PC-9 (cell line): ENCODE results near the gene RBMS1. TPM values are rescaled to one million over a fixed set of nuclear protein-coding genes. Genes with fewer than 3 reads are reported as not detected.

Experiments used
- BruUV-seq: library from RNA; stranded (reverse); fragments of 400-500 nt; replicated peaks from 2 replicates; lab custom pipeline; 2021; lab: Mats Ljungman, UMichigan
- CTCF ChIA-PET: fragments of 300-600 bp; sonication (Branson Sonifier 250); formaldehyde crosslinking; loops from one replicate; lab custom pipeline; 2022; ENCODE audit warnings: antibody characterized with exemption; lab: Charles Lee
- POLR2A ChIA-PET: fragments of 300-600 bp; sonication (Branson Sonifier 250); formaldehyde crosslinking; loops from one replicate; lab custom pipeline; 2022; ENCODE audit warnings: antibody characterized with exemption; ENCODE audit not compliant: unreplicated experiment; lab: Charles Lee
- DNase-seq, 2 experiments: peaks; one replicate each; pipeline versions ENCODE4 v3.0.0 to v3.0.0-alpha.2; 2015 to 2022; ENCODE audit warnings: mixed read lengths in 1 of 2
- H2AFZ ChIP-seq: fragments of 200-600 bp; sonication (generic); 2 replicates; pipeline ENCODE4 v1.8.1; 2017; ENCODE audit warnings: antibody characterized with exemption
- H3F3A ChIP-seq: fragments of 200-600 bp; sonication (generic); 2 replicates; pipeline ENCODE4 v1.8.1; 2017; ENCODE audit warnings: antibody characterized with exemption, mild to moderate bottlenecking, low read depth; ENCODE audit not compliant: insufficient read depth
- H3K27ac ChIP-seq: fragments of 200-600 bp; sonication (generic); 2 replicates; pipeline ENCODE4 v1.6.1; 2016; ENCODE audit warnings: mixed run types
- H3K27me3 ChIP-seq: fragments of 200-600 bp; sonication (generic); 2 replicates; pipeline ENCODE4 v1.6.1; 2016; ENCODE audit warnings: low read depth, mixed run types; ENCODE audit not compliant: insufficient read depth
- H3K36me3 ChIP-seq: fragments of 200-600 bp; sonication (generic); 2 replicates; pipeline ENCODE4 v1.6.1; 2016; ENCODE audit warnings: low read depth, mixed run types
- H3K4me1 ChIP-seq: fragments of 200-600 bp; sonication (generic); replicated peaks from 2 replicates; pipeline ENCODE4 v1.6.1; 2016; ENCODE audit warnings: mixed run types; ENCODE audit not compliant: insufficient read depth
- H3K4me2 ChIP-seq: fragments of 200-600 bp; sonication (generic); 2 replicates; pipeline ENCODE4 v1.6.1; 2017; ENCODE audit warnings: mixed run types
- H3K4me3 ChIP-seq: fragments of 200-600 bp; sonication (generic); 2 replicates; pipeline ENCODE4 v1.6.1; 2016; ENCODE audit warnings: mixed run types
- H3K79me2 ChIP-seq: fragments of 200-600 bp; sonication (generic); 2 replicates; pipeline ENCODE4 v1.6.1; 2017; ENCODE audit warnings: low read depth, mixed run types
- H3K9me2 ChIP-seq: fragments of 200-600 bp; sonication (generic); 2 replicates; pipeline ENCODE4 v1.8.1; 2017; ENCODE audit warnings: mild to moderate bottlenecking; ENCODE audit not compliant: insufficient read depth
- H3K9me3 ChIP-seq: fragments of 200-600 bp; sonication (generic); 2 replicates; pipeline ENCODE4 v1.8.1; 2016; ENCODE audit warnings: low read depth; ENCODE audit not compliant: insufficient read depth
- H4K20me1 ChIP-seq: fragments of 200-600 bp; sonication (generic); 2 replicates; pipeline ENCODE4 v1.8.1; 2017; ENCODE audit not compliant: insufficient read depth
- EZH2 ChIP-seq: fragments of 200-600 bp; sonication (generic); IDR thresholded peaks from 2 replicates; pipeline ENCODE4 v1.8.0; 2017; ENCODE audit warnings: antibody characterized with exemption, low read depth
- intact Hi-C: fragments of 100-400 bp; cut with micrococcal nuclease; formaldehyde crosslinking; loops from one replicate; pipeline ENCODE4 v1.10.0; 2022; ENCODE audit not compliant: unreplicated experiment
- total RNA-seq: library from RNA; stranded (reverse); gene quantifications from 2 replicates; pipeline ENCODE4 v1.2.3, GENCODE V29; 2021
- TF ChIP-seq, protein P1 (sequence below): fragments of 200-600 bp; sonication (generic); conservative IDR thresholded peaks from 2 replicates; pipeline ENCODE4 v1.6.1; 2017; ENCODE audit warnings: mixed run types, antibody characterized with exemption, mild to moderate bottlenecking, moderate library complexity

Gene RBMS1
- total RNA-seq, 1 experiment from 2014 or later = 65.1 TPM

DNA sequence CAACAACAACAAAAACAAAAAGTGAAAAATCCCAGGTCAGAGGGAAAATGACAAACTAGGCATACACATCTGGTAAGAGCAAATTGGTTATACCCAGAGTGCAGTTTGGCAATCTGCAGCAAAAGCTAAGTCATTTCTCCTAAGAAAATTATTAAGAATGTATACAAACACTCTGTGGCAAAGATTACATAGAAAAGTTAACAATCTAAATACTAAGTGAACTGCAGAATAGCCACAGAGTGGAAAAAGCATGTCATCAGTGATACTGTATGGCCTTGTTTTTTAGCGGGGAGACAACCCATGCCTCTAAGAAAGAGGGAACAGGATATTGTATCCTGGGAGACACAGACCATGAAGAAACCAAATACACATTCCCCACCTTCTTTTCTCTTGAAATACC is 157.5 kb downstream of the RBMS1 start:
- DNase-seq = no peak
- POLR2A ChIA-PET = no interaction called here
- Histone ChIP-seq H3K4me1 (peaks cover 33% of the 10 kb centered on the region), H3K9me2 (no peaks in the 10 kb centered on the region), H3K9me3 (no peaks in the 10 kb centered on the region), H3K27me3 (no peaks in the 10 kb centered on the region), H4K20me1 (no peaks in the 10 kb centered on the region), H3K79me2 (peaks cover 76% of the 10 kb centered on the region), H2AFZ (no peak overlapping the region), H3K27ac (no peak overlapping the region), H3K4me2 (no peak overlapping the region), H3K36me3 (no peaks in the 10 kb centered on the region), H3F3A (no peaks in the 10 kb centered on the region), H3K4me3 (no peak overlapping the region)
- CTCF ChIA-PET = no interaction called here
- TF ChIP-seq, protein P1, sequence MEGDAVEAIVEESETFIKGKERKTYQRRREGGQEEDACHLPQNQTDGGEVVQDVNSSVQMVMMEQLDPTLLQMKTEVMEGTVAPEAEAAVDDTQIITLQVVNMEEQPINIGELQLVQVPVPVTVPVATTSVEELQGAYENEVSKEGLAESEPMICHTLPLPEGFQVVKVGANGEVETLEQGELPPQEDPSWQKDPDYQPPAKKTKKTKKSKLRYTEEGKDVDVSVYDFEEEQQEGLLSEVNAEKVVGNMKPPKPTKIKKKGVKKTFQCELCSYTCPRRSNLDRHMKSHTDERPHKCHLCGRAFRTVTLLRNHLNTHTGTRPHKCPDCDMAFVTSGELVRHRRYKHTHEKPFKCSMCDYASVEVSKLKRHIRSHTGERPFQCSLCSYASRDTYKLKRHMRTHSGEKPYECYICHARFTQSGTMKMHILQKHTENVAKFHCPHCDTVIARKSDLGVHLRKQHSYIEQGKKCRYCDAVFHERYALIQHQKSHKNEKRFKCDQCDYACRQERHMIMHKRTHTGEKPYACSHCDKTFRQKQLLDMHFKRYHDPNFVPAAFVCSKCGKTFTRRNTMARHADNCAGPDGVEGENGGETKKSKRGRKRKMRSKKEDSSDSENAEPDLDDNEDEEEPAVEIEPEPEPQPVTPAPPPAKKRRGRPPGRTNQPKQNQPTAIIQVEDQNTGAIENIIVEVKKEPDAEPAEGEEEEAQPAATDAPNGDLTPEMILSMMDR = no peak
- TF ChIP-seq EZH2 = no peak
- no TSS peak for BruUV-seq
- intact Hi-C loops = no loop called here

- Histone ChIP-seq H3F3A (no peaks in the 10 kb centered on the region), H3K4me3 (no peak overlapping the region), H3K27me3 (no peaks in the 10 kb centered on the region), H2AFZ (no peak overlapping the region), H3K27ac (peak overlapping the region; percentile 54; the same call in 1 of the 2 replicates), H4K20me1 (no peaks in the 10 kb centered on the region), H3K4me2 (peak overlapping the region; percentile 58; the same call in 1 of the 2 replicates), H3K4me1 (peaks cover 33% of the 10 kb centered on the region), H3K79me2 (peaks cover 78% of the 10 kb centered on the region), H3K9me3 (no peaks in the 10 kb centered on the region), H3K9me2 (no peaks in the 10 kb centered on the region), H3K36me3 (no peaks in the 10 kb centered on the region)
- DNase-seq = no peak
- POLR2A ChIA-PET = interaction anchor here (0.6 to 0.7 kb wide), 2 partner anchors 140 to 491 kb away, joined by 3 to 5 read pairs; no protein-coding TSS in a partner anchor
- no TSS peak for BruUV-seq
- no peak for TF ChIP-seq EZH2
- TF ChIP-seq, protein P1 = no peak
- CTCF ChIA-PET = interaction anchor here (0.6 kb wide), 1 partner anchor 244 kb away, joined by 3 read pairs; no protein-coding TSS in a partner anchor
- intact Hi-C loops = no loop called here
Observed at GRCh38 chr2:160335441-160335840, 158.2 kb downstream of the RBMS1 start.

DNA sequence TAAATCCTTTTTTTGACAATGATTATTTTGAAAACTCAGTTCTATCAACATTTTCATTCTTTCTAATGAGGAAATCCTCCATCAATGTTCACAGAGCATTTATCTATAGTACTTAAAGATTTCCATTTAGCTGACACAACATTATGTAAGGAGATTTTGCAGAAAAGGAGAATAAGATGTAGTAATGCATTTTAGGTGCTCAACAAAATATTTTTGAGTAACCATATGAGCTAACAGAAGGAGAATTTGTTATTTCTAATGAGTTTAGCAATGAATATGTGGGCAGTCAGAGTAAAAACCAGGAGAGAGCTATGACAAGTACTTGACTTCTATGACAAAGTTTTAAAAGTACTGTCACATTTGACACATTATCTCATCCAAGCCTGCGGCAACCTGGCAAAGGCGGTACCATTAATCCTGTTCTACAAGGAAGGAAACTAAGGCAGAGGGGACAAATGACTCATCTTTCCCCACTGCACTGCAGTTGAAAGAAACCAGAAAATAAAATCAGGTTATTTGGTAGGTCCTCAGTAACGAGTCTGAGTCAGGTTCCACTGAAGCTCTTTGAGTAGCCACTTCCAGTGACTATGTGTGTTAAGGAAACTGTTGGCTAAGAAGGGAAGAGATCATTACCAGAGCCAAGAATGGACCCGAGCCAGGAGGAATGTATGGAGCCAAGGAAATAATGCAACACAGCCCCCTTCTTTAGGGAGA is 159.4 kb downstream of the RBMS1 start:
- ChIA-PET POLR2A (interaction anchor here (0.6 kb wide), 1 partner anchor 30 kb away, joined by 4 read pairs; no protein-coding TSS in a partner anchor), CTCF (no interaction called here)
- no TSS peak for BruUV-seq
- Histone ChIP-seq H3K27ac (peak overlapping the region; percentile 54), H3F3A (no peaks in the 10 kb centered on the region), H3K36me3 (0 out of 2 replicates have a peak, but pooled peaks cover 6% of the 10 kb centered on the region), H3K27me3 (no peaks in the 10 kb centered on the region), H3K4me1 (peaks cover 33% of the 10 kb centered on the region), H4K20me1 (no peaks in the 10 kb centered on the region; the same call in 1 of the 2 replicates), H2AFZ (no peak overlapping the region), H3K79me2 (peaks cover 78% of the 10 kb centered on the region), H3K4me2 (peak overlapping the region; percentile 58), H3K9me2 (no peaks in the 10 kb centered on the region), H3K4me3 (no peak overlapping the region), H3K9me3 (no peaks in the 10 kb centered on the region)
- DNase-seq = peak; percentile 28 to 73
- no peak for TF ChIP-seq EZH2
- TF ChIP-seq, protein P1 = no peak
- intact Hi-C loops = loop anchor here (5.0 kb wide), 1 partner anchor 158 kb away; the partner anchor contains the start of gene RBMS1
